Measurements from ENCODE around the gene DCTD.

DNA sequence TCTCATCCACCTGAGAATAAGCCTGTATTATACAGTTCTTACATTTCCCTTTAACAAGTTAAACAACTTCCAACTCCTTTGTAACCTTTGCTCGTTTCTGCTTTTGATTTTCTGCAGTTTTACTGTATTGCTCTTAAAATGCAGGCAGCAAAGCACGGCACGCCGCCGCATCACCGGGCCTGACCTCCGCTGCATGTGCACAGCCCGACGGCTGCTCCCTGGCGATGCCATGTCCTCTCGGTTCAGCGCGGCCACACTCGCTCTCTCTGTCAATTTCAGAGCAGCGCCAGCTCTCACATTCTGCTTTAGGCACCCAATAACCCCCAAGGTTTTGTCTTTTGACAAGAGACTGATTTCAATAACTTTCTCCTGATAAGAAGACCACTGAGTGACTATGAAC is 60.3 kb downstream of the DCTD start:
- no peak for TF ChIP-seq CTCF (conservative IDR thresholded peaks at IDR 0.05; ENCODE audit: low read depth in 2 of 2)
- TF ChIP-seq POLR2AphosphoS5 (IDR thresholded peaks at IDR 0.05; ENCODE audit: low read depth) = no peak
- no peak for TF ChIP-seq EZH2phosphoT487 (IDR thresholded peaks at IDR 0.05; ENCODE audit: unreplicated experiment)
- TF ChIP-seq EZH2 (IDR thresholded peaks at IDR 0.05; ENCODE audit: low read depth, unreplicated experiment) = no peak
- TF ChIP-seq, protein P1, sequence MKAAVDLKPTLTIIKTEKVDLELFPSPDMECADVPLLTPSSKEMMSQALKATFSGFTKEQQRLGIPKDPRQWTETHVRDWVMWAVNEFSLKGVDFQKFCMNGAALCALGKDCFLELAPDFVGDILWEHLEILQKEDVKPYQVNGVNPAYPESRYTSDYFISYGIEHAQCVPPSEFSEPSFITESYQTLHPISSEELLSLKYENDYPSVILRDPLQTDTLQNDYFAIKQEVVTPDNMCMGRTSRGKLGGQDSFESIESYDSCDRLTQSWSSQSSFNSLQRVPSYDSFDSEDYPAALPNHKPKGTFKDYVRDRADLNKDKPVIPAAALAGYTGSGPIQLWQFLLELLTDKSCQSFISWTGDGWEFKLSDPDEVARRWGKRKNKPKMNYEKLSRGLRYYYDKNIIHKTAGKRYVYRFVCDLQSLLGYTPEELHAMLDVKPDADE (IDR thresholded peaks at IDR 0.05) = no peak
- TF ChIP-seq, protein P2, sequence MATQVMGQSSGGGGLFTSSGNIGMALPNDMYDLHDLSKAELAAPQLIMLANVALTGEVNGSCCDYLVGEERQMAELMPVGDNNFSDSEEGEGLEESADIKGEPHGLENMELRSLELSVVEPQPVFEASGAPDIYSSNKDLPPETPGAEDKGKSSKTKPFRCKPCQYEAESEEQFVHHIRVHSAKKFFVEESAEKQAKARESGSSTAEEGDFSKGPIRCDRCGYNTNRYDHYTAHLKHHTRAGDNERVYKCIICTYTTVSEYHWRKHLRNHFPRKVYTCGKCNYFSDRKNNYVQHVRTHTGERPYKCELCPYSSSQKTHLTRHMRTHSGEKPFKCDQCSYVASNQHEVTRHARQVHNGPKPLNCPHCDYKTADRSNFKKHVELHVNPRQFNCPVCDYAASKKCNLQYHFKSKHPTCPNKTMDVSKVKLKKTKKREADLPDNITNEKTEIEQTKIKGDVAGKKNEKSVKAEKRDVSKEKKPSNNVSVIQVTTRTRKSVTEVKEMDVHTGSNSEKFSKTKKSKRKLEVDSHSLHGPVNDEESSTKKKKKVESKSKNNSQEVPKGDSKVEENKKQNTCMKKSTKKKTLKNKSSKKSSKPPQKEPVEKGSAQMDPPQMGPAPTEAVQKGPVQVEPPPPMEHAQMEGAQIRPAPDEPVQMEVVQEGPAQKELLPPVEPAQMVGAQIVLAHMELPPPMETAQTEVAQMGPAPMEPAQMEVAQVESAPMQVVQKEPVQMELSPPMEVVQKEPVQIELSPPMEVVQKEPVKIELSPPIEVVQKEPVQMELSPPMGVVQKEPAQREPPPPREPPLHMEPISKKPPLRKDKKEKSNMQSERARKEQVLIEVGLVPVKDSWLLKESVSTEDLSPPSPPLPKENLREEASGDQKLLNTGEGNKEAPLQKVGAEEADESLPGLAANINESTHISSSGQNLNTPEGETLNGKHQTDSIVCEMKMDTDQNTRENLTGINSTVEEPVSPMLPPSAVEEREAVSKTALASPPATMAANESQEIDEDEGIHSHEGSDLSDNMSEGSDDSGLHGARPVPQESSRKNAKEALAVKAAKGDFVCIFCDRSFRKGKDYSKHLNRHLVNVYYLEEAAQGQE (IDR thresholded peaks at IDR 0.05; ENCODE audit: unreplicated experiment) = no peak
- TF ChIP-seq, protein P3, sequence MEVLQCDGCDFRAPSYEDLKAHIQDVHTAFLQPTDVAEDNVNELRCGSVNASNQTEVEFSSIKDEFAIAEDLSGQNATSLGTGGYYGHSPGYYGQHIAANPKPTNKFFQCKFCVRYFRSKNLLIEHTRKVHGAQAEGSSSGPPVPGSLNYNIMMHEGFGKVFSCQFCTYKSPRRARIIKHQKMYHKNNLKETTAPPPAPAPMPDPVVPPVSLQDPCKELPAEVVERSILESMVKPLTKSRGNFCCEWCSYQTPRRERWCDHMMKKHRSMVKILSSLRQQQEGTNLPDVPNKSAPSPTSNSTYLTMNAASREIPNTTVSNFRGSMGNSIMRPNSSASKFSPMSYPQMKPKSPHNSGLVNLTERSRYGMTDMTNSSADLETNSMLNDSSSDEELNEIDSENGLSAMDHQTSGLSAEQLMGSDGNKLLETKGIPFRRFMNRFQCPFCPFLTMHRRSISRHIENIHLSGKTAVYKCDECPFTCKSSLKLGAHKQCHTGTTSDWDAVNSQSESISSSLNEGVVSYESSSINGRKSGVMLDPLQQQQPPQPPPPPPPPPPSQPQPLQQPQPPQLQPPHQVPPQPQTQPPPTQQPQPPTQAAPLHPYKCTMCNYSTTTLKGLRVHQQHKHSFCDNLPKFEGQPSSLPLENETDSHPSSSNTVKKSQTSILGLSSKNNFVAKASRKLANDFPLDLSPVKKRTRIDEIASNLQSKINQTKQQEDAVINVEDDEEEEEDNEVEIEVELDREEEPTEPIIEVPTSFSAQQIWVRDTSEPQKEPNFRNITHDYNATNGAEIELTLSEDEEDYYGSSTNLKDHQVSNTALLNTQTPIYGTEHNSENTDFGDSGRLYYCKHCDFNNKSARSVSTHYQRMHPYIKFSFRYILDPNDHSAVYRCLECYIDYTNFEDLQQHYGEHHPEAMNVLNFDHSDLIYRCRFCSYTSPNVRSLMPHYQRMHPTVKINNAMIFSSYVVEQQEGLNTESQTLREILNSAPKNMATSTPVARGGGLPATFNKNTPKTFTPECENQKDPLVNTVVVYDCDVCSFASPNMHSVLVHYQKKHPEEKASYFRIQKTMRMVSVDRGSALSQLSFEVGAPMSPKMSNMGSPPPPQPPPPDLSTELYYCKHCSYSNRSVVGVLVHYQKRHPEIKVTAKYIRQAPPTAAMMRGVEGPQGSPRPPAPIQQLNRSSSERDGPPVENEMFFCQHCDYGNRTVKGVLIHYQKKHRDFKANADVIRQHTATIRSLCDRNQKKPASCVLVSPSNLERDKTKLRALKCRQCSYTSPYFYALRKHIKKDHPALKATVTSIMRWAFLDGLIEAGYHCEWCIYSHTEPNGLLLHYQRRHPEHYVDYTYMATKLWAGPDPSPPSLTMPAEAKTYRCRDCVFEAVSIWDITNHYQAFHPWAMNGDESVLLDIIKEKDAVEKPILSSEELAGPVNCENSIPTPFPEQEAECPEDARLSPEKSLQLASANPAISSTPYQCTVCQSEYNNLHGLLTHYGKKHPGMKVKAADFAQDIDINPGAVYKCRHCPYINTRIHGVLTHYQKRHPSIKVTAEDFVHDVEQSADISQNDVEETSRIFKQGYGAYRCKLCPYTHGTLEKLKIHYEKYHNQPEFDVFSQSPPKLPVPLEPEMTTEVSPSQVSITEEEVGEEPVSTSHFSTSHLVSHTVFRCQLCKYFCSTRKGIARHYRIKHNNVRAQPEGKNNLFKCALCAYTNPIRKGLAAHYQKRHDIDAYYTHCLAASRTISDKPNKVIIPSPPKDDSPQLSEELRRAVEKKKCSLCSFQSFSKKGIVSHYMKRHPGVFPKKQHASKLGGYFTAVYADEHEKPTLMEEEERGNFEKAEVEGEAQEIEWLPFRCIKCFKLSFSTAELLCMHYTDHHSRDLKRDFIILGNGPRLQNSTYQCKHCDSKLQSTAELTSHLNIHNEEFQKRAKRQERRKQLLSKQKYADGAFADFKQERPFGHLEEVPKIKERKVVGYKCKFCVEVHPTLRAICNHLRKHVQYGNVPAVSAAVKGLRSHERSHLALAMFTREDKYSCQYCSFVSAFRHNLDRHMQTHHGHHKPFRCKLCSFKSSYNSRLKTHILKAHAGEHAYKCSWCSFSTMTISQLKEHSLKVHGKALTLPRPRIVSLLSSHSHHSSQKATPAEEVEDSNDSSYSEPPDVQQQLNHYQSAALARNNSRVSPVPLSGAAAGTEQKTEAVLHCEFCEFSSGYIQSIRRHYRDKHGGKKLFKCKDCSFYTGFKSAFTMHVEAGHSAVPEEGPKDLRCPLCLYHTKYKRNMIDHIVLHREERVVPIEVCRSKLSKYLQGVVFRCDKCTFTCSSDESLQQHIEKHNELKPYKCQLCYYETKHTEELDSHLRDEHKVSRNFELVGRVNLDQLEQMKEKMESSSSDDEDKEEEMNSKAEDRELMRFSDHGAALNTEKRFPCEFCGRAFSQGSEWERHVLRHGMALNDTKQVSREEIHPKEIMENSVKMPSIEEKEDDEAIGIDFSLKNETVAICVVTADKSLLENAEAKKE (CRISPR knock-in tag; IDR thresholded peaks at IDR 0.05) = no peak
- TF ChIP-seq CREB1 (CRISPR knock-in tag; IDR thresholded peaks at IDR 0.05; ENCODE audit: low read depth) = no peak
